IPS-NIHi11 (cell line): Measurements from ENCODE around the gene APRT.
A peak's percentile ranks its signal among the peaks of the same experiment; 100 is the strongest.
"Not testable (repeated sequence)": the region's sequence is repeated elsewhere in the genome, so short reads cannot be mapped to it uniquely, and the experiment has no call there.

ENCODE experiments used
- DNase-seq: peaks from one replicate; pipeline ENCODE4 v3.0.0; 2012; ENCODE audit warnings: mixed read lengths, low spot score

Gene APRT

GRCh38 chr16:88788749-88789148, 23.0 kb downstream of the APRT start:
- DNase-seq = not testable (repeated sequence)

GRCh38 chr16:88787579-88788314, 24.0 kb downstream of the APRT start:
- DNase-seq = no peak

- DNase-seq = peak; percentile 78
Observed at GRCh38 chr16:88785106-88785924, 26.4 kb downstream of the APRT start, which contains the start of gene PIEZO1. PIEZO1 (minus strand) TSS chr16:88785220; CDS start chr16:88784964, 256 bp downstream.

GRCh38 chr16:88784856-88785105, 26.9 kb downstream of the APRT start:
- no peak for DNase-seq

GRCh38 chr16:88784074-88784855, 27.5 kb downstream of the APRT start:
- peak; percentile 75 for DNase-seq

- no peak for DNase-seq
Observed at GRCh38 chr16:88783391-88784073, 28.2 kb downstream of the APRT start.

GRCh38 chr16:88782454-88783390, 29.0 kb downstream of the APRT start:
- no peak for DNase-seq

GRCh38 chr16:88781140-88782077, 30.3 kb downstream of the APRT start:
- DNase-seq = no peak

- no peak for DNase-seq
Observed at GRCh38 chr16:88780142-88781062, 31.3 kb downstream of the APRT start.

- no peak for DNase-seq
Observed at GRCh38 chr16:88779406-88780141, 32.2 kb downstream of the APRT start.

- DNase-seq = no peak
Observed at GRCh38 chr16:88778541-88779065, 33.1 kb downstream of the APRT start.

- no peak for DNase-seq
Observed at GRCh38 chr16:88778271-88778525, 33.5 kb downstream of the APRT start.

GRCh38 chr16:88777471-88778270, 34.1 kb downstream of the APRT start:
- no peak for DNase-seq

GRCh38 chr16:88775825-88776224, 35.9 kb downstream of the APRT start:
- DNase-seq = no peak

- no peak for DNase-seq
Observed at GRCh38 chr16:88774544-88775393, 37.0 kb downstream of the APRT start.

GRCh38 chr16:88773812-88774291, 37.9 kb downstream of the APRT start:
- no peak for DNase-seq
